ENCODE results near the gene PPP1R27.
"Not testable (repeated sequence)": the region's sequence is repeated elsewhere in the genome, so short reads cannot be mapped to it uniquely, and the experiment has no call there.

The PPP1R27 gene

GRCh38 chr17:81840826-81841778 is 6.3 kb upstream of the PPP1R27 start:
- no peak for DNase-seq

GRCh38 chr17:81840059-81840458 is 5.2 kb upstream of the PPP1R27 start:
- DNase-seq = not testable (repeated sequence)

- DNase-seq = no peak
These were observed 4.5 kb upstream of the PPP1R27 start for GRCh38 chr17:81839301-81839700.

GRCh38 chr17:81838753-81839255 is 4.0 kb upstream of the PPP1R27 start:
- no peak for DNase-seq

- no peak for DNase-seq
These were observed 2.8 kb upstream of the PPP1R27 start for GRCh38 chr17:81837641-81838040.

- no peak for DNase-seq
These were observed 674 bp downstream of the PPP1R27 start for GRCh38 chr17:81833921-81834830.

- DNase-seq = peak; percentile 97
These were observed 1.5 kb downstream of the PPP1R27 start, which contains the start of gene MCRIP1 for GRCh38 chr17:81833160-81833920. Gene MCRIP1 (minus strand): TSS chr17:81833291. CDS start chr17:81824506, 8,785 bp downstream.

GRCh38 chr17:81832608-81833159 is 2.2 kb downstream of the PPP1R27 start:
- peak; percentile 70 for DNase-seq

- DNase-seq = peak; percentile 67
These were observed 2.8 kb downstream of the PPP1R27 start for GRCh38 chr17:81831957-81832607.

- DNase-seq = peak; percentile 18
These were observed 3.3 kb downstream of the PPP1R27 start for GRCh38 chr17:81831563-81831956.

GRCh38 chr17:81829858-81830257 is 5.0 kb downstream of the PPP1R27 start:
- no peak for DNase-seq

GRCh38 chr17:81828656-81829055 is 6.2 kb downstream of the PPP1R27 start:
- no peak for DNase-seq

GRCh38 chr17:81825841-81826466 is 8.9 kb downstream of the PPP1R27 start:
- no peak for DNase-seq

GRCh38 chr17:81824595-81824994 is 10.3 kb downstream of the PPP1R27 start:
- DNase-seq = no peak

GRCh38 chr17:81823820-81824550 is 10.9 kb downstream of the PPP1R27 start:
- DNase-seq = no peak

- no peak for DNase-seq
These were observed 11.6 kb downstream of the PPP1R27 start for GRCh38 chr17:81822996-81823819.

GRCh38 chr17:81822312-81822637 is 12.6 kb downstream of the PPP1R27 start:
- no peak for DNase-seq

- peak; percentile 29 for DNase-seq
These were observed 13.1 kb downstream of the PPP1R27 start for GRCh38 chr17:81821603-81822311.

GRCh38 chr17:81821147-81821546 is 13.7 kb downstream of the PPP1R27 start:
- DNase-seq = peak; percentile 26

Measured in activated CD4-positive, alpha-beta T cell treated with anti-CD3 and anti-CD28 coated beads for 48 hours (primary cell).